B cell (primary cell): ENCODE data around the gene SCRN2.

ENCODE experiments used
- EZH2 ChIP-seq: IDR thresholded peaks from 2 replicates; pipeline ENCODE4 v1.6.1; 2012; ENCODE audit warnings: borderline replicate concordance, low read depth, mild to moderate bottlenecking, moderate library complexity, low read length; ENCODE audit not compliant: insufficient read depth, poor library complexity, severe bottlenecking
- TF ChIP-seq, protein P1 (sequence below): fragments of 200-600 bp; IDR thresholded peaks from one replicate; pipeline ENCODE4 v1.8.0; 2022; ENCODE audit warnings: antibody characterized with exemption, mild to moderate bottlenecking

DNA sequence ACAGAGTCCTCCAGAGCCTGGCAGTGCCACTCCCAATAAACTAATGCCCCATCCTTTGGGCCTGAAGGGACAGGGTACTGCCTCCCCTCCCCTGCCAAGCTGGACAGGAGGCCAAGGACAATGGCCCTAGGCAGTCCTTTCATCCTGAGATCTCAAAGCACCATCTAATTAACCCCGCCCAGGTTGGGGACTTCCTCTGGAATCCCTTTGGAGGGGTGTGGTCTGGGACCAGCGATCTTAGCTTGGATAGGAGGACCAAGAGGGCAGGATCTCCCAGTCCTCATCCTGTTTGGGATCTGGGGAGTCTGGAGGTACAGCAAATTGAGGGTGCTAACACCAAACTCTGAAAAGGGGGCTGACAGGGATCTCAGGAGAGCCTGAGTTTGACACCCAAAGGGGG, 28.0 kb upstream of the SCRN2 start:
- TF ChIP-seq, protein P1, sequence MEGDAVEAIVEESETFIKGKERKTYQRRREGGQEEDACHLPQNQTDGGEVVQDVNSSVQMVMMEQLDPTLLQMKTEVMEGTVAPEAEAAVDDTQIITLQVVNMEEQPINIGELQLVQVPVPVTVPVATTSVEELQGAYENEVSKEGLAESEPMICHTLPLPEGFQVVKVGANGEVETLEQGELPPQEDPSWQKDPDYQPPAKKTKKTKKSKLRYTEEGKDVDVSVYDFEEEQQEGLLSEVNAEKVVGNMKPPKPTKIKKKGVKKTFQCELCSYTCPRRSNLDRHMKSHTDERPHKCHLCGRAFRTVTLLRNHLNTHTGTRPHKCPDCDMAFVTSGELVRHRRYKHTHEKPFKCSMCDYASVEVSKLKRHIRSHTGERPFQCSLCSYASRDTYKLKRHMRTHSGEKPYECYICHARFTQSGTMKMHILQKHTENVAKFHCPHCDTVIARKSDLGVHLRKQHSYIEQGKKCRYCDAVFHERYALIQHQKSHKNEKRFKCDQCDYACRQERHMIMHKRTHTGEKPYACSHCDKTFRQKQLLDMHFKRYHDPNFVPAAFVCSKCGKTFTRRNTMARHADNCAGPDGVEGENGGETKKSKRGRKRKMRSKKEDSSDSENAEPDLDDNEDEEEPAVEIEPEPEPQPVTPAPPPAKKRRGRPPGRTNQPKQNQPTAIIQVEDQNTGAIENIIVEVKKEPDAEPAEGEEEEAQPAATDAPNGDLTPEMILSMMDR, result no peak
- no peak for TF ChIP-seq EZH2
